OCI-M1 (cell line): ENCODE measurements around the gene C20orf204.
"Not testable (repeated sequence)": the region's sequence is repeated elsewhere in the genome, so short reads cannot be mapped to it uniquely, and the experiment has no call there.

Experiments
- DNase-seq: peaks from one replicate; lab custom pipeline; 2025; lab: John Stamatoyannopoulos, UW

C20orf204 gene

GRCh38 chr20:64035933-64036345, at the start of gene C20orf204:
TSS of gene C20orf204 (plus strand) at chr20:64036182. CDS start at chr20:64036324, 142 bp downstream.
- no peak for DNase-seq

GRCh38 chr20:64000906-64001305, 35.1 kb upstream of the C20orf204 start:
- no peak for DNase-seq

- no peak for DNase-seq
Observed at GRCh38 chr20:64001607-64002011, 34.4 kb upstream of the C20orf204 start.

GRCh38 chr20:64003960-64004725, 31.8 kb upstream of the C20orf204 start:
- DNase-seq, result no peak

- DNase-seq, result no peak
Observed at GRCh38 chr20:64005394-64005793, 30.6 kb upstream of the C20orf204 start.

- DNase-seq, result no peak
Observed at GRCh38 chr20:64006490-64006889, 29.5 kb upstream of the C20orf204 start.

- no peak for DNase-seq
Observed at GRCh38 chr20:64006902-64007301, 29.1 kb upstream of the C20orf204 start.

- DNase-seq, result no peak
Observed at GRCh38 chr20:64009811-64010387, 26.1 kb upstream of the C20orf204 start.

- DNase-seq, result no peak
Observed at GRCh38 chr20:64010711-64011237, 25.2 kb upstream of the C20orf204 start.

GRCh38 chr20:64011366-64011779, 24.6 kb upstream of the C20orf204 start:
- no peak for DNase-seq

- DNase-seq, result not testable (repeated sequence)
Observed at GRCh38 chr20:64012385-64013154, 23.4 kb upstream of the C20orf204 start.

- no peak for DNase-seq
Observed at GRCh38 chr20:64015635-64016034, 20.3 kb upstream of the C20orf204 start.

GRCh38 chr20:64021124-64021975, 14.6 kb upstream of the C20orf204 start:
- no peak for DNase-seq

GRCh38 chr20:64022671-64023360, 13.2 kb upstream of the C20orf204 start:
- DNase-seq, result no peak

- no peak for DNase-seq
Observed at GRCh38 chr20:64023361-64024140, 12.4 kb upstream of the C20orf204 start.

GRCh38 chr20:64024141-64024990, 11.6 kb upstream of the C20orf204 start:
- no peak for DNase-seq

GRCh38 chr20:64025101-64025825, 10.7 kb upstream of the C20orf204 start:
- DNase-seq, result no peak

- DNase-seq, result no peak
Observed at GRCh38 chr20:64025826-64026412, 10.1 kb upstream of the C20orf204 start.
